Cardiac fibroblast (primary cell): ENCODE results near the gene MBD6.

Source experiments
- DNase-seq, 2 donors: peaks; one replicate each; pipeline versions ENCODE4 v3.0.0 to v3.0.0-alpha.2; 2010; ENCODE audit warnings: low read depth in 2 of 2
- H3K4me3 ChIP-seq, 2 donors: replicated peaks in 1 of 2; 1 replicate in 1 of 2; 2 replicates in 1 of 2; pipeline ENCODE4 v1.5.1; 2011; ENCODE audit warnings: low read depth in 2 of 2, low read length in 2 of 2, mild to moderate bottlenecking in 2 of 2, moderate library complexity in 1 of 2
- CTCF ChIP-seq: IDR thresholded peaks from one replicate; pipeline ENCODE4 v1.5.1; 2011; ENCODE audit warnings: low read depth, mild to moderate bottlenecking, low read length, inconsistent platforms

The MBD6 gene

GRCh38 chr12:57546438-57547287 lies 24.0 kb downstream of the MBD6 start, which contains the start of gene DCTN2:
TSS of gene DCTN2 (minus strand) at chr12:57547192. CDS start at chr12:57547063, 129 bp downstream.
- peak within 1 kb of the TSS; percentile 93 to 94 for H3K4me3 ChIP-seq
- peak; percentile 4 for TF ChIP-seq CTCF
- DNase-seq, result peak; percentile 97 to 98

- no peak for TF ChIP-seq CTCF
- no peak for DNase-seq
- H3K4me3 ChIP-seq, result peak overlapping the region; percentile 93 to 94
These were observed 24.8 kb downstream of the MBD6 start for GRCh38 chr12:57547288-57548012.

DNA sequence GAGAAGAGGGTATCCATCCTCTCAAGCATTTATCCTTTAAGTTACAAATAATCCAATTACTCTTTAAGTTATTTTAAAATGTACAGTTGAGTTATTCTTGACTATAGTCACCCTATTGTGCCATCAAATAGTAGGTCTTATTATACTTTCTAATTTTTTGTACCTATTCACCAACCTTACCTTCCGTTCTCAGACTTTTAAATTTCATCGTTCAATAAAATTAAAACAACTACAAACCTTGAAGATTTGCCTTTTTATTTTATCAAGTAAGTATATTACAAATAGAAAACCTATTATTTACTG lies 25.3 kb downstream of the MBD6 start:
- H3K4me3 ChIP-seq, result no peak overlapping the region
- no peak for DNase-seq
- TF ChIP-seq CTCF, result no peak

DNA sequence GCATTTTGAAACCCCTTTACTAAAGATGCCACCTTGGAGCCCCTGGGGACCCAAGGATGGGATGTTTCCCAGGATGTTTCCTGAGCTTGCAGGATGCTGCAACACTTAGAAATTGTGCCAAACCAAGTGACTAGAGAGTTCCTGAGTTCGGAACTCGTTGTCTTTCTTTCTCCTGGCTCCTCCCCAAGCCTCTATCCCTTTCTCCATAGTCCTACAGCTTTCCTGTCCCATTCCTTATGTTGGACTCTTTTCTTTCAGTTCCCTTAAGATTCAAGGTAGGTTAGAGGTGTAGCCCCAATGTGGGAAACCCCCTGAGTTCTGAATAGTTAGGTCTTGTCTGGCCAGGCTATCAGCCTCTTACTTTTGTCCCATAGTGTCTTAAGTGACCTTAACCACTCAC lies 25.9 kb downstream of the MBD6 start:
- no peak for DNase-seq
- no peak overlapping the region for H3K4me3 ChIP-seq
- no peak for TF ChIP-seq CTCF

DNA sequence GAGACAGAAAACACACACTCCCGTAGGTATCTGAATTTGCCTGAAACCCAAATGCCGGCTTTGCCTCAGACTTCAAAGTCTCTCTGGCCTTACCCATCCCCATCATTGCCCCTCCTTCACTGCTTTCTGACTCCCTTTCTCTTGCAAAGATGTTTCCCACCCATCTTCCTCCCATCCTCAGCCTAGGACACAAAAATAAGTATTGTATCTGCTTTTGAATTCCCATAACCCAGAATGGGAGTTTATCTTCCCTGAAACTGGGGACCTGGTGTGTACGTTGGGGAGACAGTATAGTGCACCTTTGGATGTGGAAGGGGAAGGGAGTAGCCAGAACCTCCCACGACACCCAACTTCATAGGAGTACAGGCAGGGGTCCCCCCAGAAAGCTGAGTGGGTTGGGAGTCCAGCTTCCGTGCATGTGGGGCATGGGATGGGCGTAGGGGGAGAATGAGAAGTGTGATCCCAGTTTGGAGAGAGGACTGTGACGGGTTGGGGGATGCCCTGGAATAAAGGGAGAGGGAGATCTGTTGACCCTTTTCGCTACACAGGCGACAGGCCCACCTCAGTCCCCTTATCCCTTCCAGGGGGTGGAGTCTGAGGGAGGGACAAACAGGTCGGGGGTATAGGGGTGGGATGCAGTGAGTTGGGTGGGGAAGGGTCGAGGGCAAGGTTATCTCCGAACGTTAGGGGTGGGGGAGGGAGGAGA lies 26.7 kb downstream of the MBD6 start:
- DNase-seq, result no peak
- peak overlapping the region in 1 of 2 donors; percentile 43 for H3K4me3 ChIP-seq
- no peak for TF ChIP-seq CTCF

DNA sequence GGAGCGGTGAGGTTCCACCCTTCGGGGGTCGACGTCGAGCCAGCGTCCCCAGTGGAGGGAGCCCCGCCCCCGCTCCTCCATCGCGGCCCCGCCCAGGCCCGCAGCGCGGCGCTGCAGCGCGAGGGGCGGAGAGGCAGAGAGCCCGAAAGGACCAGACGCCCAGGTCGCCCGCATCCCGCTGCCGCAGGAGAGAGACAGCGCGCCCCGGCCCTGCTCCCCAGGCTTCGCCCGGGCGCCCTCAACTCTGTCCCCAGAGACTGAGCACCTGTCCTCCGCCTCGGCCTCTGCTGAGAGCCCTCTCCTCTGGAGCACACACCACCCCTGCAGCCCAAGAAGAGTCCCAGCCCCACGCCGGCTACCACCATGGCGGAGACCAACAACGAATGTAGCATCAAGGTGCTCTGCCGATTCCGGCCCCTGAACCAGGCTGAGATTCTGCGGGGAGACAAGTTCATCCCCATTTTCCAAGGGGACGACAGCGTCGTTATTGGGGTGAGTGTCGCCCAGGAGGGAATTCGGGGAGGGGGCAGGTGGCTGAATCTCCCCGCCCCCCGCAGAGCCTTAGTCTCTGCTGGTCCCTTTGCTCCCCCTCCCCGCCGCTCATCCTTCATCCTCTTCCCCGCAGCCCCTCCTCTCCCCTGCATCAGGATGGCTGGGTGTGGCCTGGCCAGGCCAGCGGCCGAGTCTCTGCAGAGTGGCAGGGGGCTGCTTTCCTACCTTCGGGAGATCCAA lies 27.5 kb downstream of the MBD6 start, which contains the start of gene KIF5A:
TSS of gene KIF5A (plus strand) at position 136 of the 732 bp plus-strand sequence. CDS start at position 364, 228 bp downstream.
- no peak for DNase-seq
- no peak for TF ChIP-seq CTCF
- H3K4me3 ChIP-seq, result peak within 1 kb of the TSS; percentile 35 to 43
